HCT116 (cell line): ENCODE data around the gene NDUFS2. TPM values are rescaled to one million over a fixed set of nuclear protein-coding genes. Genes with fewer than 3 reads are reported as not detected.
A peak's percentile ranks its signal among the peaks of the same experiment; 100 is the strongest.

Experiments
- ATAC-seq: fragments of 200-7000 bp; cut with Tn5 transposase; 2 replicates; pipeline ENCODE4 v1.9.1; 2020; ENCODE audit warnings: mild to moderate bottlenecking, moderate library complexity
- BruUV-seq: library from RNA; stranded (reverse); fragments of 400-500 nt; replicated peaks from 2 replicates; lab custom pipeline; 2021; lab: Mats Ljungman, UMichigan
- CTCF ChIA-PET: fragments of 300-600 bp; sonication (Branson Sonifier 250); formaldehyde crosslinking; loops from one replicate; lab custom pipeline; 2021; ENCODE audit warnings: antibody characterized with exemption; lab: Charles Lee
- POLR2A ChIA-PET: fragments of 300-600, 350-600 bp; sonication (Branson Sonifier 250); formaldehyde crosslinking; loops from one replicate; lab custom pipeline; 2021; ENCODE audit warnings: antibody characterized with exemption; lab: Charles Lee
- RAD21 ChIA-PET, 2 experiments: fragments of 300-600 bp; sonication (Branson Sonifier 250); formaldehyde crosslinking; loops; one replicate each; lab custom pipeline; 2023; ENCODE audit warnings: low total read pairs in 2 of 2; ENCODE audit not compliant: uncharacterized antibody in 2 of 2, unreplicated experiment in 2 of 2, low non-redundant PET in 1 of 2; lab: Charles Lee
- DNase-seq: peaks from one replicate; pipeline ENCODE4 v3.0.0-alpha.2; 2010; ENCODE audit warnings: low read depth, low spot score
- H2AFZ ChIP-seq: fragments of 200-600 bp; shearing (Covaris generic), sonication (generic); 2 replicates; pipeline ENCODE4 v1.6.1; 2017; ENCODE audit warnings: low read depth, mixed run types, mixed read lengths, antibody characterized with exemption, low read length; ENCODE audit not compliant: poor library complexity, severe bottlenecking
- H3K27ac ChIP-seq: 2 replicates; pipeline ENCODE4 v1.5.1; 2012; ENCODE audit warnings: low read depth, low read length
- H3K27me3 ChIP-seq: fragments of 200-600 bp; sonication (generic); 2 replicates; pipeline ENCODE4 v1.6.1; 2016; ENCODE audit warnings: mixed run types, low read length, mixed read lengths; ENCODE audit not compliant: insufficient read depth
- H3K36me3 ChIP-seq, 2 experiments: fragments of 200-500 bp in 1 of 2; fragments of 200-600 bp in 1 of 2; sonication (Bioruptor generic) in 1 of 2; sonication (generic) in 1 of 2; 2 replicates each; pipeline versions ENCODE4 v1.5.1 to v1.6.1; 2014 to 2016; ENCODE audit warnings: low read length in 2 of 2, inconsistent platforms in 1 of 2, mixed read lengths in 1 of 2, mixed run types in 1 of 2; ENCODE audit not compliant: insufficient read depth in 2 of 2, control insufficient read depth in 1 of 2
- H3K4me1 ChIP-seq, 2 experiments: fragments of 200-600 bp in 1 of 2; sonication (generic) in 1 of 2; 2 replicates each; pipeline versions ENCODE4 v1.5.1 to v1.6.1; 2012 to 2017; ENCODE audit warnings: low read length in 2 of 2, inconsistent platforms in 1 of 2, mild to moderate bottlenecking in 1 of 2, mixed read lengths in 1 of 2, mixed run types in 1 of 2, moderate library complexity in 1 of 2; ENCODE audit not compliant: insufficient read depth in 2 of 2, control insufficient read depth in 1 of 2
- H3K4me2 ChIP-seq: fragments of 200-600 bp; sonication (generic); 2 replicates; pipeline ENCODE4 v1.6.1; 2017; ENCODE audit warnings: mixed run types, low read length, mixed read lengths
- H3K4me3 ChIP-seq, 2 experiments: fragments of 200-600 bp in 1 of 2; sonication (generic) in 1 of 2; replicated peaks in 1 of 2; 2 replicates each; pipeline ENCODE4 v1.5.1; 2011 to 2016; ENCODE audit warnings: low read length in 2 of 2, control low read depth in 1 of 2, low read depth in 1 of 2, mild to moderate bottlenecking in 1 of 2, mixed read lengths in 1 of 2, mixed run types in 1 of 2
- H3K79me2 ChIP-seq: fragments of 200-600 bp; sonication (generic); 2 replicates; pipeline ENCODE4 v1.6.1; 2017; ENCODE audit warnings: mild to moderate bottlenecking, mixed run types, low read length, moderate library complexity, mixed read lengths; ENCODE audit not compliant: insufficient read depth
- H3K9ac ChIP-seq: fragments of 200-600 bp; sonication (generic); 2 replicates; pipeline ENCODE4 v1.6.1; 2016; ENCODE audit warnings: low read length, mixed read lengths
- H3K9me2 ChIP-seq: fragments of 200-600 bp; sonication (generic), shearing (Covaris generic); 2 replicates; pipeline ENCODE4 v1.6.1; 2017; ENCODE audit warnings: mixed run types, mild to moderate bottlenecking, moderate library complexity; ENCODE audit not compliant: insufficient read depth
- H3K9me3 ChIP-seq, 2 experiments: fragments of 200-500 bp in 1 of 2; fragments of 200-600 bp in 1 of 2; sonication (Bioruptor generic) in 1 of 2; sonication (generic) in 1 of 2; 2 replicates each; pipeline ENCODE4 v1.6.1; 2014 to 2017; ENCODE audit warnings: low read length in 2 of 2, mixed read lengths in 2 of 2, inconsistent platforms in 1 of 2, low read depth in 1 of 2, mild to moderate bottlenecking in 1 of 2, mixed run types in 1 of 2, moderate library complexity in 1 of 2; ENCODE audit not compliant: control insufficient read depth in 1 of 2, insufficient read depth in 1 of 2
- H4K20me1 ChIP-seq: fragments of 200-600 bp; sonication (generic), shearing (Covaris generic); 2 replicates; pipeline ENCODE4 v1.6.1; 2017; ENCODE audit warnings: mixed run types, mild to moderate bottlenecking, moderate library complexity; ENCODE audit not compliant: insufficient read depth
- ATF3 ChIP-seq: IDR thresholded peaks from 2 replicates; pipeline ENCODE4 v1.6.1; 2012
- CTCF ChIP-seq, 3 experiments: fragments of 200-600 bp in 1 of 3; sonication (generic) in 1 of 3; IDR thresholded peaks in 2 of 3; conservative IDR thresholded peaks in 1 of 3; 2 replicates each; pipeline ENCODE4 v1.5.1; 2012 to 2017; ENCODE audit warnings: low read depth in 2 of 3, low read length in 2 of 3, antibody characterized with exemption in 1 of 3, borderline replicate concordance in 1 of 3, control low read depth in 1 of 3, mild to moderate bottlenecking in 1 of 3, mixed read lengths in 1 of 3, mixed run types in 1 of 3, moderate library complexity in 1 of 3; ENCODE audit not compliant: insufficient read depth in 1 of 3
- EGR1 ChIP-seq: IDR thresholded peaks from 2 replicates; pipeline ENCODE4 v1.6.1; 2012; ENCODE audit warnings: low read depth
- EZH2 ChIP-seq: fragments of 200-600 bp; sonication (generic); IDR thresholded peaks from 2 replicates; pipeline ENCODE4 v1.6.1; 2017; ENCODE audit warnings: antibody characterized with exemption, mixed run types
- EZH2phosphoT487 ChIP-seq: fragments of 200-600 bp; IDR thresholded peaks from 2 replicates; pipeline ENCODE4 v1.6.1; 2018; ENCODE audit warnings: antibody characterized with exemption, borderline replicate concordance
- FOSL1 ChIP-seq: IDR thresholded peaks from 2 replicates; pipeline ENCODE4 v1.6.1; 2012; ENCODE audit warnings: low read depth
- JUND ChIP-seq: IDR thresholded peaks from 2 replicates; pipeline ENCODE4 v1.6.1; 2012
- POLR2AphosphoS5 ChIP-seq: IDR thresholded peaks from 2 replicates; pipeline ENCODE4 v1.6.1; 2011; ENCODE audit warnings: mild to moderate bottlenecking, low read depth, low read length, moderate library complexity
- RAD21 ChIP-seq: IDR thresholded peaks from 2 replicates; pipeline ENCODE4 v1.6.1; 2012; ENCODE audit warnings: low read depth, mild to moderate bottlenecking
- SIN3A ChIP-seq: IDR thresholded peaks from 2 replicates; pipeline ENCODE4 v1.6.1; 2012; ENCODE audit warnings: low read depth
- SP1 ChIP-seq: IDR thresholded peaks from 2 replicates; pipeline ENCODE4 v1.6.1; 2012; ENCODE audit warnings: low read depth
- ZFX ChIP-seq: fragments of 450-650 bp; IDR thresholded peaks from 2 replicates; pipeline ENCODE4 v1.6.1; 2017
- ZNF274 ChIP-seq: fragments of 200-500 bp; sonication (Bioruptor generic); IDR thresholded peaks from 2 replicates; pipeline ENCODE4 v1.6.1; 2014; ENCODE audit warnings: mild to moderate bottlenecking, low read depth, low read length, inconsistent platforms
- intact Hi-C: fragments of 100-400 bp; cut with micrococcal nuclease; formaldehyde crosslinking; loops from 2 replicates; pipeline ENCODE4 v1.10.0; 2022
- total RNA-seq: library from RNA; stranded (reverse); gene quantifications from one replicate; pipeline ENCODE4 v1.2.1, GENCODE V29; 2021; ENCODE audit not compliant: unreplicated experiment

The NDUFS2 gene
- total RNA-seq, 1 experiment from 2014 or later: 82.7 TPM

GRCh38 chr1:161171191-161171590, 31.0 kb upstream of the NDUFS2 start:
- no peak for DNase-seq
- no peaks in the 10 kb centered on the region for H3K9me2 ChIP-seq
- BruUV-seq: no TSS peak
- RAD21 ChIA-PET: no interaction called here
- POLR2A ChIA-PET: no interaction called here
- TF ChIP-seq CTCF (IDR thresholded peaks at IDR 0.05 in 2 of 3, conservative IDR thresholded peaks at IDR 0.05 in 1 of 3; ENCODE audit: borderline replicate concordance in 1 of 3, insufficient read depth in 1 of 3, low read depth in 2 of 3, low read length in 2 of 3) (peak; percentile 29 to 51 (median 46); a peak in 5 of 6 replicates), EZH2phosphoT487 (no peak)
- H3K9me3 ChIP-seq: no peaks in the 10 kb centered on the region
- H3K9ac ChIP-seq: no peak overlapping the region
- peaks cover 4 to 19% of the 10 kb centered on the region in 2 experiments; a peak in 3 of 4 replicates for H3K4me1 ChIP-seq
- no peak for ATAC-seq
- H3K4me2 ChIP-seq: no peak overlapping the region
- intact Hi-C loops: no loop called here
- H2AFZ ChIP-seq: no peak overlapping the region
- H4K20me1 ChIP-seq: no peaks in the 10 kb centered on the region
- peaks cover 9% of the 10 kb centered on the region; the same call in 1 of the 2 replicates for H3K79me2 ChIP-seq
- no peaks in the 10 kb centered on the region for H3K27me3 ChIP-seq
- H3K4me3 ChIP-seq: no peak overlapping the region
- H3K36me3 ChIP-seq: peaks cover 21 to 38% of the 10 kb centered on the region in 2 experiments; a peak in 3 of 4 replicates
- CTCF ChIA-PET: interaction anchor here (1.0 to 1.5 kb wide), 2 partner anchors 56 to 210 kb away, joined by 3 read pairs; no protein-coding TSS in a partner anchor
- no peak overlapping the region for H3K27ac ChIP-seq

- Histone ChIP-seq H3K36me3 (peaks cover 21 to 38% of the 10 kb centered on the region in 2 experiments; a peak in 3 of 4 replicates), H3K4me2 (no peak overlapping the region), H3K9ac (no peak overlapping the region), H3K79me2 (peaks cover 14% of the 10 kb centered on the region), H3K4me1 (peaks cover 7 to 20% of the 10 kb centered on the region in 2 experiments; a peak in 3 of 4 replicates), H2AFZ (no peak overlapping the region), H4K20me1 (no peaks in the 10 kb centered on the region), H3K27ac (no peak overlapping the region), H3K9me2 (no peaks in the 10 kb centered on the region), H3K9me3 (no peaks in the 10 kb centered on the region), H3K4me3 (no peak overlapping the region), H3K27me3 (no peaks in the 10 kb centered on the region)
- CTCF ChIA-PET: interaction anchor here (1.0 to 1.5 kb wide), 2 partner anchors 55 to 210 kb away, joined by 3 read pairs; no protein-coding TSS in a partner anchor
- POLR2A ChIA-PET: no interaction called here
- ATAC-seq: no peak
- intact Hi-C loops: no loop called here
- no peak for DNase-seq
- BruUV-seq: no TSS peak
- RAD21 ChIA-PET: no interaction called here
- TF ChIP-seq EZH2 (no peak), SIN3A (no peak), FOSL1 (no peak), JUND (no peak), RAD21 (no peak), ZNF274 (no peak), CTCF (IDR thresholded peaks at IDR 0.05 in 2 of 3, conservative IDR thresholded peaks at IDR 0.05 in 1 of 3; ENCODE audit: borderline replicate concordance in 1 of 3, insufficient read depth in 1 of 3, low read depth in 2 of 3, low read length in 2 of 3) (no peak), EGR1 (no peak), SP1 (no peak), ZFX (no peak), POLR2AphosphoS5 (no peak), ATF3 (no peak)
Observed at GRCh38 chr1:161171696-161172095, 30.5 kb upstream of the NDUFS2 start.
